ENCODE measurements around the gene MCF2L. TPM values are rescaled to one million over a fixed set of nuclear protein-coding genes. Genes with fewer than 3 reads are reported as not detected.

MCF2L gene
- total and polyA plus RNA-seq, 4 donors = 21.0 to 78.7 (median 35.9) TPM

DNA sequence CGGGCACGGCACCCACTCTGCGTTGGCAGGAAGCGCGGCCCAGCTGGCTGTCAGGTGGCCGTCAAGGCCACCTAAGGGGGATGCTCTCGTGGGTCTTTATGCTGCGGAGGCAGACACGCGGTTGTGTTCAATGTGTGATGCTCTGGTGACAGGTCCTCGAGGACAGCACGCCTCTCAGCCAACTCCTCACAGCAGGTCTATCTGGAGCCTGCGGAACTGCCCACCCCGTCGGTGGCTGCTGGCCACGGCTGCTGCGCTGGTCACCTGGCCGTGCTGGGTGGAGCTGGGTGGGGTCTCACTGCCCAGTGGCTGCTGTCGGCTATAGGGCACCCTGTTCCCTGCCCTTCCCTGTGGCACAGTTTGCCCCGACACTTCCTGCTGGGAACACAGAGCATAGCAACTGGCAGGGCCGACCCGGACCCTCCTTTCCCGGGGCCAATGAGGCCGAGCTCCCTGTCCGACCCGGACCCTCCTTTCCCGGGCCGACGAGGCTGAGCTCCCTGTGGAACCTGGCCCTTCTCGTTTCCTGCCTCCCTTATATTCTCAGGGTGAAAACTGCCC is 122.3 kb downstream of the MCF2L start:
- Histone ChIP-seq H3K4me1 (ENCODE audit: control insufficient read depth in 5 of 5, insufficient read depth in 5 of 5, low read length in 5 of 5) (peaks cover 0 to 3% (median 0%) of the 10 kb centered on the region in 5 donors), H3K27ac (ENCODE audit: low read depth in 1 of 2, low read length in 1 of 2) (no peak overlapping the region), H3K36me3 (ENCODE audit: control insufficient read depth in 4 of 4, insufficient read depth in 4 of 4, low read length in 4 of 4) (peaks cover 0 to 16% (median 4%) of the 10 kb centered on the region in 4 donors), H3K9me3 (ENCODE audit: control insufficient read depth in 4 of 4, insufficient read depth in 3 of 4, low read length in 3 of 4) (no peaks in the 10 kb centered on the region), H3K9ac (ENCODE audit: insufficient read depth in 1 of 2, low read length in 2 of 2) (no peak overlapping the region), H3K27me3 (ENCODE audit: control insufficient read depth in 3 of 3, insufficient read depth in 3 of 3, low read length in 2 of 3) (no peaks in the 10 kb centered on the region), H3K4me3 (no peak overlapping the region)
- DNase-seq (no peak), ATAC-seq (ENCODE audit: insufficient read depth, low FRiP score) (no peak)
- WGBS, 2 donors = 90 to 91% methylated on average over 30 of the region's 30 CpGs
- TF ChIP-seq, protein P1, sequence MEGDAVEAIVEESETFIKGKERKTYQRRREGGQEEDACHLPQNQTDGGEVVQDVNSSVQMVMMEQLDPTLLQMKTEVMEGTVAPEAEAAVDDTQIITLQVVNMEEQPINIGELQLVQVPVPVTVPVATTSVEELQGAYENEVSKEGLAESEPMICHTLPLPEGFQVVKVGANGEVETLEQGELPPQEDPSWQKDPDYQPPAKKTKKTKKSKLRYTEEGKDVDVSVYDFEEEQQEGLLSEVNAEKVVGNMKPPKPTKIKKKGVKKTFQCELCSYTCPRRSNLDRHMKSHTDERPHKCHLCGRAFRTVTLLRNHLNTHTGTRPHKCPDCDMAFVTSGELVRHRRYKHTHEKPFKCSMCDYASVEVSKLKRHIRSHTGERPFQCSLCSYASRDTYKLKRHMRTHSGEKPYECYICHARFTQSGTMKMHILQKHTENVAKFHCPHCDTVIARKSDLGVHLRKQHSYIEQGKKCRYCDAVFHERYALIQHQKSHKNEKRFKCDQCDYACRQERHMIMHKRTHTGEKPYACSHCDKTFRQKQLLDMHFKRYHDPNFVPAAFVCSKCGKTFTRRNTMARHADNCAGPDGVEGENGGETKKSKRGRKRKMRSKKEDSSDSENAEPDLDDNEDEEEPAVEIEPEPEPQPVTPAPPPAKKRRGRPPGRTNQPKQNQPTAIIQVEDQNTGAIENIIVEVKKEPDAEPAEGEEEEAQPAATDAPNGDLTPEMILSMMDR (IDR thresholded peaks at IDR 0.05; ENCODE audit: control extremely low read depth, extremely low read depth) = no peak

DNA sequence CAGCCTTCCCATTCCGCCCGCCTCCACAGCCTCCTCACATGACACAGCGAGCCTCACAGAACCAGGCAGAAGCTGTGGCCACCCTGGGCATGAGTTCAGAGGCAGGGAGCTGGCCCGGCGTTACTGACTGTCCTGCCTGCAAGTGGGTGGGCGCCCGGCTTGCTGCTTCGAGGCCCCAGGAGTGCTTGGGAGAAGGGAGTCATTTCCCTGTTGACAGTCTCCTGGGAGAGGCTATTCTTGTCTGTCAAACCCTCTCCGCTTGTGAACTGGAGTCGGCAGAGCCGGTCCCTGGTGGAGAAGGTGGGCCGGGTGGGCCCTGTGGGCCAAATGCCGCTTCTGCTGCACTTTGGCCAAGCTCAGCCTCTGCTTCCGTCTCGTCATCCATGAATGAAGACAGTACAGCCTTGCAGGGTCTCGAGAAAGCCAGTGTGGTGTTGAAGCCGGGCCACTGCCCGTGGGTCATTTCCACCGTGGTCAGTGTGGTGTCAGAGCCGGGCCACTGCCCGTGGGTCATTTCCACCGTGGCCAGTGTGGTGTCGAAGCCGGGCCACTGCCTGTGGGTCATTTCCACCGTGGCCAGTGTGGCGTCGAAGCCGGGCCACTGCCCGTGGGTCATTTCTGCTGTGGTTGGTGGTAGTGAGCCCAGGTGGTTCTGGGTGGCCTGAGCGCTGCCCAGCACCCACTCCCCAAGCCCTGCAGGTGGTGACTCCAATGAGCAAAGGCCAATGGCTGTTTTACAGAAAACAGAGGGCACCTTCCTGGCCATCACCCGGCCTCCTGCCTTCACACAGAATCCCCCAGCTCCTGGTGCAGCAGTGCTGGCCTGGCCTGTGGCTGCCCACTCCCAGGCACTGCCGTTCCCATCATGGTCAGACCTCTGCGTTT is 123.1 kb downstream of the MCF2L start:
- H3K9ac ChIP-seq (ENCODE audit: insufficient read depth in 1 of 2, low read length in 2 of 2) = no peak overlapping the region
- TF ChIP-seq, protein P1 (IDR thresholded peaks at IDR 0.05; ENCODE audit: control extremely low read depth, extremely low read depth) = no peak
- no peak overlapping the region for H3K4me3 ChIP-seq
- no peaks in the 10 kb centered on the region for H3K27me3 ChIP-seq (ENCODE audit: control insufficient read depth in 3 of 3, insufficient read depth in 3 of 3, low read length in 2 of 3)
- no peaks in the 10 kb centered on the region for H3K9me3 ChIP-seq (ENCODE audit: control insufficient read depth in 4 of 4, insufficient read depth in 3 of 4, low read length in 3 of 4)
- peaks cover 0 to 20% (median 4%) of the 10 kb centered on the region in 4 donors for H3K36me3 ChIP-seq (ENCODE audit: control insufficient read depth in 4 of 4, insufficient read depth in 4 of 4, low read length in 4 of 4)
- no peak overlapping the region for H3K27ac ChIP-seq (ENCODE audit: low read depth in 1 of 2, low read length in 1 of 2)
- peaks cover 0 to 3% (median 0%) of the 10 kb centered on the region in 5 donors for H3K4me1 ChIP-seq (ENCODE audit: control insufficient read depth in 5 of 5, insufficient read depth in 5 of 5, low read length in 5 of 5)
- 91% methylated on average over 31 to 33 of the region's 33 CpGs for WGBS, 2 donors
- ATAC-seq (ENCODE audit: insufficient read depth, low FRiP score) = no peak
- no peak for DNase-seq

DNA sequence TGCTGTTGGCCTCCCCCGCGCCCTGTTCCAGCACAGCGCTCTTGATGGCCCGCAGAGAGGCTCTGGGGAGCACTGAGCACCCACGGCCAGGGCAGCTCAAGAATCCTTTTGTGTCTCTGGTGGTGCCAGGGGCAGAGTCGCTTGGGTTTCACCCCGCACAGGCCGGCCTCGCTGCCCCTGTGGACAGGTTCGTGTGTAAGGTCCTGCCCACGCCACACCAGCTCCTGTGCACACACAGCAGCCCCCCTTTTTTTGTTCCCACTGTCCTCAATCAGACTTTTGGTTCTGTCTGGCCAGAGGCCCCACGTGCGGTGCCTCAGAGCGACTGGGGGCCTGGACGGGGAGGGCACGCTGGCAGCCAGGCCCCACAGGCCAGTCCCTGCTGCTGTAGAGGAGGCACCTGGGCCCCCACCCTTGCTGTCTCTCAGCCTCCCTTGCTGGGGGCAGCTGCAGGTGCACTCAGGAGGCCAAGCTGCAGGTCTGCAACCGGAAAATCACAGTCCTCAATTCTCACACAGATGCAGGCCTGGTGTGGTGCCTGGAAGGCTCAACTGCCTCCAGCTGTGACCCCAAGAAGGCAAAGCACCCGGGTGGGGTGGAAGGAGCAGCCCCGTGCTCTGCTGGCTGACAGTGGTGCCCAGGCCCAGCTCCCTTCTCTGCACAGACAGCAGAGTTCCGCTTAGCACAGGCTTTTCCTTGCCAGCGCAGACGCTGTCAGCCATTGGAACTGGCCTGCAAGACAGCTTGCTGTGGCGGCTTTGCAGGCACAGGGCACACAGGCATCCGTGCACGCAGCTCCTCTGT is 124.0 kb downstream of the MCF2L start:
- ATAC-seq (ENCODE audit: insufficient read depth, low FRiP score) (no peak), DNase-seq (no peak)
- WGBS, 2 donors = 94% methylated on average over 24 to 25 of the region's 25 CpGs

More for the DNA sequence above, 124.0 kb downstream of the MCF2L start:
- peaks cover 0 to 15% (median 2%) of the 10 kb centered on the region in 4 donors for H3K36me3 ChIP-seq (ENCODE audit: control insufficient read depth in 4 of 4, insufficient read depth in 4 of 4, low read length in 4 of 4)
- no peaks in the 10 kb centered on the region for H3K9me3 ChIP-seq (ENCODE audit: control insufficient read depth in 4 of 4, insufficient read depth in 3 of 4, low read length in 3 of 4)
- H3K27me3 ChIP-seq (ENCODE audit: control insufficient read depth in 3 of 3, insufficient read depth in 3 of 3, low read length in 2 of 3) = no peaks in the 10 kb centered on the region
- no peak overlapping the region for H3K27ac ChIP-seq (ENCODE audit: low read depth in 1 of 2, low read length in 1 of 2)
- no peak overlapping the region for H3K9ac ChIP-seq (ENCODE audit: insufficient read depth in 1 of 2, low read length in 2 of 2)
- H3K4me1 ChIP-seq (ENCODE audit: control insufficient read depth in 5 of 5, insufficient read depth in 5 of 5, low read length in 5 of 5) = peaks cover 0 to 3% (median 0%) of the 10 kb centered on the region in 5 donors
- TF ChIP-seq, protein P1 (IDR thresholded peaks at IDR 0.05; ENCODE audit: control extremely low read depth, extremely low read depth) = no peak
- no peak overlapping the region for H3K4me3 ChIP-seq

Data from lung (tissue), 12 donors.